A549 (cell line): ENCODE measurements around the gene KLHL22.

Experiments used
- EP300 ChIP-seq, 2 experiments: fragments of >200 bp; sonication (Bioruptor Twin); formaldehyde crosslinking; IDR thresholded peaks; 2 replicates in 1 of 2; 3 replicates in 1 of 2; pipeline ENCODE4 v1.6.1; 2016 to 2017
- KDM5A ChIP-seq: fragments of 200-600 bp; sonication (generic); IDR thresholded peaks from 2 replicates; pipeline ENCODE4 v1.6.1; 2016; ENCODE audit warnings: antibody characterized with exemption, mild to moderate bottlenecking
- POLR2A ChIP-seq: IDR thresholded peaks from 2 replicates; pipeline ENCODE4 v1.6.1; 2012; ENCODE audit warnings: mild to moderate bottlenecking, low read length
- RCOR1 ChIP-seq: fragments of 150-350 bp; IDR thresholded peaks from 2 replicates; pipeline ENCODE4 v1.6.1; 2014; ENCODE audit warnings: antibody characterized with exemption, low read length, low read depth
- ZFP36 ChIP-seq: fragments of 450-650 bp; IDR thresholded peaks from 2 replicates; pipeline ENCODE4 v1.6.1; 2014; ENCODE audit warnings: borderline replicate concordance; ENCODE audit not compliant: partially characterized antibody
- TF ChIP-seq, protein P1 (sequence below): IDR thresholded peaks from 2 replicates; pipeline ENCODE4 v1.6.1; 2012
- TF ChIP-seq, protein P2 (sequence below): fragments of >200 bp; sonication (Bioruptor Twin); formaldehyde crosslinking; IDR thresholded peaks from 3 replicates; pipeline ENCODE4 v1.5.1; 2016
- TF ChIP-seq, protein P3 (sequence below): fragments of 200-600 bp; sonication (generic); IDR thresholded peaks from 2 replicates; pipeline ENCODE4 v1.6.1; 2016; ENCODE audit warnings: antibody characterized with exemption, mild to moderate bottlenecking, moderate library complexity

DNA sequence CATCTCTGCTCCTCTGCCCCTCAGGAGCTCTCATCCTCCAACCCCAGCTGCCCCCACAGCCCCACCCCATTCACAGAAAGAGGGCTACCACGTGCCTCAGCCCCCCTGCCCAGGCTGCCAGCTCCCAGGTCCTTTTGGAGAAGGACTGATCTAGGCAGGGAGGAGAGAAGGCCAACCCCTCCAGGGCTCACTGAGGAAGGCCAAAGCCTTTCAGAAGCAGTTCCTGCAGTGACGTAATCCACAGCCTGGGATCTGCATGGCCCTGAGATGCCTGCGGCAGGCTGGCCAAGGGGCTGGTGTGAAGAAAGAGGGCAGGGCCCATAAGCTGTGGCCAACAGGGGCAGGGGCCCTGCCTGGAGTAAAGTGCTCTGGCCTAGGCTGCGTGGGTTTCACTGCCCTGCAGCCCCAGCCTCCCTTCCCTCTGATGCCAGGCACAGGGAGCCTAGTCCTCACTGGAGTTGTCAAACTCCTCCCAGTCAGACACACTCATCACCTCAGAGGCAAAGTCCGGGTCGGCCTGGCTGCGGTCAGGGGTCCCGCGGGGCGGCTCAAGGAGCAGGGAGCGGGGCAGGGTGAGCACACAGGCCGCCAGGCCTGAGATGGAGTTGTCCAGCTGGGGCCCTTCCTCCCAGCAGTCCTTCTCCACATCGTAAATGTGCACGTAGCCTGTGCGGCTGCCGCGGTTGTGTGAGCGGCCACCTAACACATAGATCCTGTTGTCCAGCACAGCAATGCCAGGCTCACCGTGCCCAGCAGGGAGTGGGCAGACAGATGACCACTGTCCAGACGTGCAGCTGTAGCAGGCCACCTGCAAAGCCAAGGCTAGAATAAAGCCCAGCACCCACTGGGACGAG is 53.7 kb downstream of the KLHL22 start:
- TF ChIP-seq EP300 (IDR thresholded peaks at IDR 0.05) (no peak), POLR2A (no peak), RCOR1 (no peak), ZFP36 (no peak), KDM5A (no peak)
- TF ChIP-seq, protein P1, sequence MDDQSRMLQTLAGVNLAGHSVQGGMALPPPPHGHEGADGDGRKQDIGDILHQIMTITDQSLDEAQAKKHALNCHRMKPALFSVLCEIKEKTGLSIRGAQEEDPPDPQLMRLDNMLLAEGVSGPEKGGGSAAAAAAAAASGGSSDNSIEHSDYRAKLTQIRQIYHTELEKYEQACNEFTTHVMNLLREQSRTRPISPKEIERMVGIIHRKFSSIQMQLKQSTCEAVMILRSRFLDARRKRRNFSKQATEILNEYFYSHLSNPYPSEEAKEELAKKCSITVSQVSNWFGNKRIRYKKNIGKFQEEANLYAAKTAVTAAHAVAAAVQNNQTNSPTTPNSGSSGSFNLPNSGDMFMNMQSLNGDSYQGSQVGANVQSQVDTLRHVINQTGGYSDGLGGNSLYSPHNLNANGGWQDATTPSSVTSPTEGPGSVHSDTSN, result no peak
- TF ChIP-seq, protein P2, sequence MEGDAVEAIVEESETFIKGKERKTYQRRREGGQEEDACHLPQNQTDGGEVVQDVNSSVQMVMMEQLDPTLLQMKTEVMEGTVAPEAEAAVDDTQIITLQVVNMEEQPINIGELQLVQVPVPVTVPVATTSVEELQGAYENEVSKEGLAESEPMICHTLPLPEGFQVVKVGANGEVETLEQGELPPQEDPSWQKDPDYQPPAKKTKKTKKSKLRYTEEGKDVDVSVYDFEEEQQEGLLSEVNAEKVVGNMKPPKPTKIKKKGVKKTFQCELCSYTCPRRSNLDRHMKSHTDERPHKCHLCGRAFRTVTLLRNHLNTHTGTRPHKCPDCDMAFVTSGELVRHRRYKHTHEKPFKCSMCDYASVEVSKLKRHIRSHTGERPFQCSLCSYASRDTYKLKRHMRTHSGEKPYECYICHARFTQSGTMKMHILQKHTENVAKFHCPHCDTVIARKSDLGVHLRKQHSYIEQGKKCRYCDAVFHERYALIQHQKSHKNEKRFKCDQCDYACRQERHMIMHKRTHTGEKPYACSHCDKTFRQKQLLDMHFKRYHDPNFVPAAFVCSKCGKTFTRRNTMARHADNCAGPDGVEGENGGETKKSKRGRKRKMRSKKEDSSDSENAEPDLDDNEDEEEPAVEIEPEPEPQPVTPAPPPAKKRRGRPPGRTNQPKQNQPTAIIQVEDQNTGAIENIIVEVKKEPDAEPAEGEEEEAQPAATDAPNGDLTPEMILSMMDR, result no peak
- TF ChIP-seq, protein P3, sequence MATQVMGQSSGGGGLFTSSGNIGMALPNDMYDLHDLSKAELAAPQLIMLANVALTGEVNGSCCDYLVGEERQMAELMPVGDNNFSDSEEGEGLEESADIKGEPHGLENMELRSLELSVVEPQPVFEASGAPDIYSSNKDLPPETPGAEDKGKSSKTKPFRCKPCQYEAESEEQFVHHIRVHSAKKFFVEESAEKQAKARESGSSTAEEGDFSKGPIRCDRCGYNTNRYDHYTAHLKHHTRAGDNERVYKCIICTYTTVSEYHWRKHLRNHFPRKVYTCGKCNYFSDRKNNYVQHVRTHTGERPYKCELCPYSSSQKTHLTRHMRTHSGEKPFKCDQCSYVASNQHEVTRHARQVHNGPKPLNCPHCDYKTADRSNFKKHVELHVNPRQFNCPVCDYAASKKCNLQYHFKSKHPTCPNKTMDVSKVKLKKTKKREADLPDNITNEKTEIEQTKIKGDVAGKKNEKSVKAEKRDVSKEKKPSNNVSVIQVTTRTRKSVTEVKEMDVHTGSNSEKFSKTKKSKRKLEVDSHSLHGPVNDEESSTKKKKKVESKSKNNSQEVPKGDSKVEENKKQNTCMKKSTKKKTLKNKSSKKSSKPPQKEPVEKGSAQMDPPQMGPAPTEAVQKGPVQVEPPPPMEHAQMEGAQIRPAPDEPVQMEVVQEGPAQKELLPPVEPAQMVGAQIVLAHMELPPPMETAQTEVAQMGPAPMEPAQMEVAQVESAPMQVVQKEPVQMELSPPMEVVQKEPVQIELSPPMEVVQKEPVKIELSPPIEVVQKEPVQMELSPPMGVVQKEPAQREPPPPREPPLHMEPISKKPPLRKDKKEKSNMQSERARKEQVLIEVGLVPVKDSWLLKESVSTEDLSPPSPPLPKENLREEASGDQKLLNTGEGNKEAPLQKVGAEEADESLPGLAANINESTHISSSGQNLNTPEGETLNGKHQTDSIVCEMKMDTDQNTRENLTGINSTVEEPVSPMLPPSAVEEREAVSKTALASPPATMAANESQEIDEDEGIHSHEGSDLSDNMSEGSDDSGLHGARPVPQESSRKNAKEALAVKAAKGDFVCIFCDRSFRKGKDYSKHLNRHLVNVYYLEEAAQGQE, result no peak
